ENCODE data around the gene DUS1L.

DUS1L gene

GRCh38 chr17:82014432-82014831, 51.2 kb downstream of the DUS1L start:
- Histone ChIP-seq H3K4me3 (ENCODE audit: low read length) (no peak overlapping the region), H3K4me1 (ENCODE audit: control insufficient read depth, low read length) (peaks cover 6% of the 10 kb centered on the region), H3K27me3 (ENCODE audit: control insufficient read depth, low read length) (no peaks in the 10 kb centered on the region), H3K9me2 (replicated peaks; ENCODE audit: control insufficient read depth, low read length) (no peaks in the 10 kb centered on the region), H3K79me2 (ENCODE audit: control insufficient read depth, low read length) (no peaks in the 10 kb centered on the region), H3K4me2 (ENCODE audit: low read length) (no peak overlapping the region), H3K36me3 (ENCODE audit: control insufficient read depth, low read length) (peaks cover 7% of the 10 kb centered on the region), H3K27ac (ENCODE audit: low read depth, low read length) (no peak overlapping the region), H4K20me1 (ENCODE audit: control insufficient read depth, insufficient read depth, low read depth, low read length) (0 out of 2 replicates have a peak, but pooled peaks cover 4% of the 10 kb centered on the region), H3F3A (ENCODE audit: control insufficient read depth, insufficient read depth) (peaks cover 3% of the 10 kb centered on the region; the same call in 1 of the 2 replicates), H3K9me3 (ENCODE audit: control insufficient read depth, insufficient read depth, low read length) (no peaks in the 10 kb centered on the region)
- TF ChIP-seq CTCF (IDR thresholded peaks at IDR 0.05; ENCODE audit: low read depth, low read length, poor library complexity, severe bottlenecking), result no peak
- TF ChIP-seq EZH2phosphoT487 (IDR thresholded peaks at IDR 0.05; ENCODE audit: borderline replicate concordance, low read length), result no peak

DNA sequence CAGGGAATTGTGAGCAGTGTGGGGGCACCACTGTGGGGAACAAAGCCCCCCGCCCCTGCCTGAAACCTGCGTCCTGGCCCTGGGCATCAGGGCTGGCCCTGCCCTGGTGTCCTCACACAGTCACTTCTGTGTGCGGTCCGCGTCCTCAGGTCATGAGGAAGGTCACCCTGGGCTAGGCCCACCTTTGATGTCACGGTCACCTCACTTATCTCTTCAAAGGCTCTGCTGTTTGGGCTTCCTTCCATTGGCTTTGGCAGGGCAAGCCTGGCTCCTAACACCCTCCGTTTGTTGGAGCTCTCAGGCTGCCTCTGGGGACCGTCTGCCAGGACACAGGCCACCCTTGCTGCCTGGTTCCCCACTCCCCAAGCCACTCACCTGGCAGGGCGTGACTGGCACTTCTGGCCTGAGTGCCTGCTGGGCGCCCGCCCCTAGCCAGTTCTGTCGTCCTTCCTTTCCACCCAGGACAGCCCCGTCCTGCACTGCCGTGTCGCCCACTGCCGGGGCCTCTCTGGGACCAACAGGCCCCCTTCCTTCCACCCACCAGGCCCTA, 51.8 kb downstream of the DUS1L start:
- Histone ChIP-seq H3F3A (ENCODE audit: control insufficient read depth, insufficient read depth) (peaks cover 3% of the 10 kb centered on the region; the same call in 1 of the 2 replicates), H4K20me1 (ENCODE audit: control insufficient read depth, insufficient read depth, low read depth, low read length) (0 out of 2 replicates have a peak, but pooled peaks cover 4% of the 10 kb centered on the region)

DNA sequence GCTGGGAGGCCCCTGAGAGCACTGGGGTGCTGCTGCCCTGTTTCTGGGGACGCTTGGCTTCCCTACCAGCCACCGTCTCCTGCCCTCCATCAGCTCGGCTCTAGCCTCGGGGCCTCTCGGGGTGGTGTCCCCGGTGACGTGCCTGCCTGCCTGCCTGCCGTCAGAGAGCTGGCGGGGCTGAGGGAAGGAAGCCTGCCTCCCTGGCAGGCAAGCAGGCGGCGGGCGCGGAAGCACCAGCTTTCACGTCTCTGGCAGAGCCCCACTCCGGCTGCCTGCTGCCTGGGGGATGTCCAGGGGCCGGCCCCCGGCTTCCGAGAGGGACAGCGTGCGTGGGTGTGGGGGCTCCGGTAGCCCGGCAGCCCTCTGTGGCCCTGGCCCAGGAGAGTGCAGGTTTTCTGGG, 52.3 kb downstream of the DUS1L start:
- no peak overlapping the region for H3K4me3 ChIP-seq (ENCODE audit: low read length)
- no peak overlapping the region for H3K4me2 ChIP-seq (ENCODE audit: low read length)
- H4K20me1 ChIP-seq (ENCODE audit: control insufficient read depth, insufficient read depth, low read depth, low read length), result no peaks in the 10 kb centered on the region
- H3K9me3 ChIP-seq (ENCODE audit: control insufficient read depth, insufficient read depth, low read length), result no peaks in the 10 kb centered on the region
- no peaks in the 10 kb centered on the region for H3K9me2 ChIP-seq (replicated peaks; ENCODE audit: control insufficient read depth, low read length)
- no peak overlapping the region for H3K27ac ChIP-seq (ENCODE audit: low read depth, low read length)
- no peaks in the 10 kb centered on the region for H3K79me2 ChIP-seq (ENCODE audit: control insufficient read depth, low read length)
- H3K27me3 ChIP-seq (ENCODE audit: control insufficient read depth, low read length), result no peaks in the 10 kb centered on the region
- H3F3A ChIP-seq (ENCODE audit: control insufficient read depth, insufficient read depth), result no peaks in the 10 kb centered on the region; the same call in 1 of the 2 replicates
- H3K36me3 ChIP-seq (ENCODE audit: control insufficient read depth, low read length), result peaks cover 4% of the 10 kb centered on the region
- no peak for TF ChIP-seq CTCF (IDR thresholded peaks at IDR 0.05; ENCODE audit: low read depth, low read length, poor library complexity, severe bottlenecking)
- no peak for TF ChIP-seq EZH2phosphoT487 (IDR thresholded peaks at IDR 0.05; ENCODE audit: borderline replicate concordance, low read length)
- peaks cover 6% of the 10 kb centered on the region for H3K4me1 ChIP-seq (ENCODE audit: control insufficient read depth, low read length)

More for the DNA sequence above, 51.8 kb downstream of the DUS1L start:
- H3K4me2 ChIP-seq (ENCODE audit: low read length), result no peak overlapping the region
- peaks cover 6% of the 10 kb centered on the region for H3K4me1 ChIP-seq (ENCODE audit: control insufficient read depth, low read length)
- H3K36me3 ChIP-seq (ENCODE audit: control insufficient read depth, low read length), result peaks cover 7% of the 10 kb centered on the region
- H3K4me3 ChIP-seq (ENCODE audit: low read length), result no peak overlapping the region
- H3K27ac ChIP-seq (ENCODE audit: low read depth, low read length), result no peak overlapping the region
- H3K79me2 ChIP-seq (ENCODE audit: control insufficient read depth, low read length), result no peaks in the 10 kb centered on the region
- no peaks in the 10 kb centered on the region for H3K9me3 ChIP-seq (ENCODE audit: control insufficient read depth, insufficient read depth, low read length)
- no peaks in the 10 kb centered on the region for H3K9me2 ChIP-seq (replicated peaks; ENCODE audit: control insufficient read depth, low read length)
- TF ChIP-seq EZH2phosphoT487 (IDR thresholded peaks at IDR 0.05; ENCODE audit: borderline replicate concordance, low read length) (no peak), CTCF (IDR thresholded peaks at IDR 0.05; ENCODE audit: low read depth, low read length, poor library complexity, severe bottlenecking) (no peak)
- H3K27me3 ChIP-seq (ENCODE audit: control insufficient read depth, low read length), result no peaks in the 10 kb centered on the region

All from DOHH2 (cell line).